Gastrocnemius medialis (tissue), 4 donors: Measurements from ENCODE around the gene XYLB.

Experiments
- CTCF ChIP-seq, 5 experiments: fragments of 450-650 bp in 3 of 5; fragments of 200-600 bp in 2 of 5; sonication (generic) in 2 of 5; IDR thresholded peaks in 4 of 5; conservative IDR thresholded peaks in 1 of 5; 1 replicate in 4 of 5; 2 replicates in 1 of 5; pipeline ENCODE4 v1.5.1; 2016 to 2019; ENCODE audit warnings: antibody characterized with exemption in 5 of 5, mild to moderate bottlenecking in 3 of 5, moderate library complexity in 3 of 5
- POLR2A ChIP-seq, 2 donors: fragments of 450-650 bp; IDR thresholded peaks; one replicate each; pipeline ENCODE4 v1.6.1; 2017; ENCODE audit warnings: antibody characterized with exemption in 2 of 2, mild to moderate bottlenecking in 2 of 2, moderate library complexity in 2 of 2

- TF ChIP-seq CTCF (IDR thresholded peaks at IDR 0.05 in 4 of 5, conservative IDR thresholded peaks at IDR 0.05 in 1 of 5), result no peak
- peak in 1 of 2 donors; percentile 20 for TF ChIP-seq POLR2A (IDR thresholded peaks at IDR 0.05)
These were observed 107.7 kb downstream of the XYLB start for GRCh38 chr3:38454178-38454883.
